Mesodermal cell (in vitro differentiated cells): Measurements from ENCODE around the gene BCL11A.

Experiments used
- H3K27ac ChIP-seq: 2 replicates; pipeline ENCODE4 v1.7.0; 2013; ENCODE audit warnings: mild to moderate bottlenecking, low read depth, low read length, moderate library complexity; ENCODE audit not compliant: severe bottlenecking
- H3K36me3 ChIP-seq: 2 replicates; pipeline ENCODE4 v1.7.1; 2013; ENCODE audit warnings: mild to moderate bottlenecking, low read length, moderate library complexity; ENCODE audit not compliant: control insufficient read depth, insufficient read depth
- H3K4me1 ChIP-seq: one replicate; pipeline ENCODE4 v1.7.1; 2013; ENCODE audit warnings: mild to moderate bottlenecking, low read length; ENCODE audit not compliant: insufficient read depth, control insufficient read depth, poor library complexity, severe bottlenecking
- H3K4me3 ChIP-seq: 2 replicates; pipeline ENCODE4 v1.7.0; 2013; ENCODE audit warnings: low read length, control low read depth, mild to moderate bottlenecking; ENCODE audit not compliant: insufficient read depth, poor library complexity, severe bottlenecking; ENCODE audit errors: extremely low read depth
- H3K9me3 ChIP-seq: 2 replicates; pipeline ENCODE4 v1.7.1; 2013; ENCODE audit warnings: mild to moderate bottlenecking, low read length, moderate library complexity; ENCODE audit not compliant: control insufficient read depth
- WGBS, 2 experiments: methylation state at CpG; one replicate each; pipeline ENCODE4 v1.1.5; 2013; ENCODE audit warnings: missing lambda C conversion rate in 2 of 2; ENCODE audit not compliant: insufficient coverage in 2 of 2; 5-methylcytosine and 5-hydroxymethylcytosine counted together

Gene BCL11A

GRCh38 chr2:60558536-60558935 is 5.1 kb upstream of the BCL11A start:
- peaks cover 11% of the 10 kb centered on the region for H3K4me1 ChIP-seq

GRCh38 chr2:60557486-60557864 is 4.0 kb upstream of the BCL11A start:
- peaks cover 11% of the 10 kb centered on the region for H3K4me1 ChIP-seq
- no peak overlapping the region for H3K27ac ChIP-seq
- 0 to 3% methylated on average over 6 to 11 of the region's 12 CpGs for WGBS, 2 experiments
- H3K36me3 ChIP-seq = no peaks in the 10 kb centered on the region
- H3K4me3 ChIP-seq = peak overlapping the region; percentile 24
- H3K9me3 ChIP-seq = no peaks in the 10 kb centered on the region

More at GRCh38 chr2:60558536-60558935, 5.1 kb upstream of the BCL11A start:
- H3K9me3 ChIP-seq = no peaks in the 10 kb centered on the region
- no peaks in the 10 kb centered on the region for H3K36me3 ChIP-seq
- H3K4me3 ChIP-seq = no peak overlapping the region
- 75% methylated on average over 1 of the region's 2 CpGs; no CpG with 5 or more reads in 1 of the 2 experiments for WGBS, 2 experiments
- H3K27ac ChIP-seq = no peak overlapping the region

GRCh38 chr2:60556576-60557485 is 3.4 kb upstream of the BCL11A start:
- H3K4me3 ChIP-seq = peak overlapping the region; percentile 24
- no peak overlapping the region for H3K27ac ChIP-seq
- WGBS, 2 experiments = 0 to 1% methylated on average over 5 to 20 of the region's 31 CpGs

GRCh38 chr2:60556175-60556574 is 2.7 kb upstream of the BCL11A start:
- peaks cover 11% of the 10 kb centered on the region for H3K4me1 ChIP-seq
- H3K4me3 ChIP-seq = peak overlapping the region; percentile 70
- no peaks in the 10 kb centered on the region for H3K9me3 ChIP-seq
- 0% methylated on average over 1 of the region's 5 CpGs; no CpG with 5 or more reads in 1 of the 2 experiments for WGBS, 2 experiments
- H3K27ac ChIP-seq = no peak overlapping the region
- no peaks in the 10 kb centered on the region for H3K36me3 ChIP-seq

More at GRCh38 chr2:60556576-60557485, 3.4 kb upstream of the BCL11A start:
- H3K9me3 ChIP-seq = no peaks in the 10 kb centered on the region
- H3K4me1 ChIP-seq = peaks cover 11% of the 10 kb centered on the region
- H3K36me3 ChIP-seq = no peaks in the 10 kb centered on the region

- H3K9me3 ChIP-seq = no peaks in the 10 kb centered on the region
- peaks cover 11% of the 10 kb centered on the region for H3K4me1 ChIP-seq
- H3K27ac ChIP-seq = no peak overlapping the region
- no peaks in the 10 kb centered on the region for H3K36me3 ChIP-seq
- WGBS, 2 experiments = no CpG with 5 or more reads among the region's 5 CpGs
- peak overlapping the region; percentile 70 for H3K4me3 ChIP-seq
These were observed 2.3 kb upstream of the BCL11A start for GRCh38 chr2:60555783-60556139.

- H3K4me1 ChIP-seq = peaks cover 11% of the 10 kb centered on the region
- WGBS, 2 experiments = 0 to 1% methylated on average over 21 to 23 of the region's 43 CpGs
- H3K36me3 ChIP-seq = no peaks in the 10 kb centered on the region
- H3K9me3 ChIP-seq = no peaks in the 10 kb centered on the region
- H3K4me3 ChIP-seq = peak overlapping the region; percentile 70
- no peak overlapping the region for H3K27ac ChIP-seq
These were observed 1.8 kb upstream of the BCL11A start for GRCh38 chr2:60555066-60555782.

GRCh38 chr2:60554646-60555065 is 1.2 kb upstream of the BCL11A start:
- Histone ChIP-seq H3K36me3 (no peaks in the 10 kb centered on the region), H3K4me3 (peak overlapping the region; percentile 70), H3K4me1 (peaks cover 11% of the 10 kb centered on the region), H3K27ac (no peak overlapping the region), H3K9me3 (no peaks in the 10 kb centered on the region)
- 1% methylated on average over 17 to 20 of the region's 28 CpGs for WGBS, 2 experiments

GRCh38 chr2:60554074-60554645 is 706 bp upstream of the BCL11A start:
- H3K36me3 ChIP-seq = no peaks in the 10 kb centered on the region
- H3K9me3 ChIP-seq = no peaks in the 10 kb centered on the region
- H3K27ac ChIP-seq = no peak overlapping the region
- WGBS, 2 experiments = 0% methylated on average over 37 to 52 of the region's 56 CpGs
- H3K4me1 ChIP-seq = peaks cover 12% of the 10 kb centered on the region
- H3K4me3 ChIP-seq = peak overlapping the region; percentile 70

GRCh38 chr2:60552851-60553494 is 481 bp downstream of the BCL11A start:
- WGBS, 2 experiments = 0% methylated on average over 5 to 8 of the region's 38 CpGs
- no peaks in the 10 kb centered on the region for H3K9me3 ChIP-seq
- peak overlapping the region; percentile 70 for H3K4me3 ChIP-seq
- H3K36me3 ChIP-seq = no peaks in the 10 kb centered on the region
- H3K4me1 ChIP-seq = peaks cover 17% of the 10 kb centered on the region
- H3K27ac ChIP-seq = no peak overlapping the region

GRCh38 chr2:60552078-60552850 is 1.2 kb downstream of the BCL11A start:
- Histone ChIP-seq H3K36me3 (no peaks in the 10 kb centered on the region), H3K4me3 (peak overlapping the region; percentile 70), H3K27ac (no peak overlapping the region), H3K9me3 (no peaks in the 10 kb centered on the region), H3K4me1 (peaks cover 17% of the 10 kb centered on the region)
- WGBS, 2 experiments = 0% methylated on average over 30 to 32 of the region's 49 CpGs
